HG03469 (cell line): ENCODE data around the gene CPNE9.

Experiments used
- ATAC-seq: cut with Tn5 transposase; IDR thresholded peaks from one replicate; pipeline ENCODE4 v1.9.1; 2021; ENCODE audit warnings: mild to moderate bottlenecking, moderate library complexity, moderate number of reproducible peaks; ENCODE audit not compliant: unreplicated experiment

Gene CPNE9

GRCh38 chr3:9715764-9716437, 12.3 kb downstream of the CPNE9 start:
- no peak for ATAC-seq

- no peak for ATAC-seq
Observed at GRCh38 chr3:9716801-9717555, 13.3 kb downstream of the CPNE9 start.

GRCh38 chr3:9717563-9717962, 13.9 kb downstream of the CPNE9 start:
- ATAC-seq, result no peak

GRCh38 chr3:9718118-9718517, 14.5 kb downstream of the CPNE9 start:
- ATAC-seq, result no peak

GRCh38 chr3:9721015-9721699, 17.5 kb downstream of the CPNE9 start:
- no peak for ATAC-seq

GRCh38 chr3:9721700-9722060, 18.0 kb downstream of the CPNE9 start:
- ATAC-seq, result no peak

- no peak for ATAC-seq
Observed at GRCh38 chr3:9725775-9726515, 22.3 kb downstream of the CPNE9 start.

GRCh38 chr3:9727041-9727595, 23.5 kb downstream of the CPNE9 start:
- no peak for ATAC-seq

- no peak for ATAC-seq
Observed at GRCh38 chr3:9727743-9728142, 24.1 kb downstream of the CPNE9 start.

GRCh38 chr3:9729419-9729818, 25.8 kb downstream of the CPNE9 start:
- ATAC-seq, result no peak

- peak; percentile 15 for ATAC-seq
Observed at GRCh38 chr3:9730657-9731205, 27.1 kb downstream of the CPNE9 start.

GRCh38 chr3:9731206-9732079, 27.8 kb downstream of the CPNE9 start, which contains the start of gene BRPF1:
BRPF1 (plus strand) TSS chr3:9731735; CDS start chr3:9734141, 2,406 bp downstream.
- ATAC-seq, result peak; percentile 75

- no peak for ATAC-seq
Observed at GRCh38 chr3:9732080-9732739, 28.6 kb downstream of the CPNE9 start.

- ATAC-seq, result no peak
Observed at GRCh38 chr3:9732740-9733115, 29.1 kb downstream of the CPNE9 start.

GRCh38 chr3:9736831-9737230, 33.2 kb downstream of the CPNE9 start:
- no peak for ATAC-seq

- no peak for ATAC-seq
Observed at GRCh38 chr3:9739181-9739580, 35.5 kb downstream of the CPNE9 start.

GRCh38 chr3:9742560-9742959, 38.9 kb downstream of the CPNE9 start:
- no peak for ATAC-seq

GRCh38 chr3:9743548-9743947, 39.9 kb downstream of the CPNE9 start:
- ATAC-seq, result no peak

- ATAC-seq, result no peak
Observed at GRCh38 chr3:9744162-9744561, 40.5 kb downstream of the CPNE9 start.
